Progenitor cell of endocrine pancreas (in vitro differentiated cells): ENCODE measurements around the gene COL20A1. TPM values are rescaled to one million over a fixed set of nuclear protein-coding genes. Genes with fewer than 3 reads are reported as not detected.

Source experiments
- DNase-seq: peaks from one replicate; pipeline ENCODE4 v3.0.0; 2021; ENCODE audit warnings: low spot score; ENCODE audit not compliant: unreplicated experiment
- H3K27ac Mint-ChIP-seq: 2 replicates; pipeline ENCODE4 v1.8.0; 2021; ENCODE audit warnings: mild to moderate bottlenecking, moderate library complexity, mixed read lengths
- H3K27me3 Mint-ChIP-seq: 2 replicates; pipeline ENCODE4 v1.8.0; 2021; ENCODE audit warnings: mixed read lengths
- H3K36me3 Mint-ChIP-seq: 2 replicates; pipeline ENCODE4 v1.8.0; 2022; ENCODE audit warnings: mixed read lengths; ENCODE audit not compliant: insufficient read depth
- H3K4me1 Mint-ChIP-seq: 2 replicates; pipeline ENCODE4 v1.8.0; 2021; ENCODE audit warnings: low read depth, mixed read lengths
- H3K4me3 Mint-ChIP-seq: 2 replicates; pipeline ENCODE4 v1.8.0; 2021; ENCODE audit warnings: low read depth, mild to moderate bottlenecking, moderate library complexity, mixed read lengths
- H3K9me3 Mint-ChIP-seq: 2 replicates; pipeline ENCODE4 v1.8.0; 2021; ENCODE audit warnings: low read depth, mixed read lengths
- total RNA-seq: library from RNA; stranded (reverse); gene quantifications from 2 replicates; pipeline ENCODE4 v1.2.1, GENCODE V29; 2021
- TF ChIP-seq, protein P1 (sequence below): fragments of 200-600 bp; sonication (generic); IDR thresholded peaks from one replicate; pipeline ENCODE4 v1.5.0; 2021; ENCODE audit warnings: antibody characterized with exemption, mild to moderate bottlenecking; ENCODE audit not compliant: unreplicated experiment

Gene COL20A1
- total RNA-seq, 1 donor from 2014 or later: 0.24 TPM

DNA sequence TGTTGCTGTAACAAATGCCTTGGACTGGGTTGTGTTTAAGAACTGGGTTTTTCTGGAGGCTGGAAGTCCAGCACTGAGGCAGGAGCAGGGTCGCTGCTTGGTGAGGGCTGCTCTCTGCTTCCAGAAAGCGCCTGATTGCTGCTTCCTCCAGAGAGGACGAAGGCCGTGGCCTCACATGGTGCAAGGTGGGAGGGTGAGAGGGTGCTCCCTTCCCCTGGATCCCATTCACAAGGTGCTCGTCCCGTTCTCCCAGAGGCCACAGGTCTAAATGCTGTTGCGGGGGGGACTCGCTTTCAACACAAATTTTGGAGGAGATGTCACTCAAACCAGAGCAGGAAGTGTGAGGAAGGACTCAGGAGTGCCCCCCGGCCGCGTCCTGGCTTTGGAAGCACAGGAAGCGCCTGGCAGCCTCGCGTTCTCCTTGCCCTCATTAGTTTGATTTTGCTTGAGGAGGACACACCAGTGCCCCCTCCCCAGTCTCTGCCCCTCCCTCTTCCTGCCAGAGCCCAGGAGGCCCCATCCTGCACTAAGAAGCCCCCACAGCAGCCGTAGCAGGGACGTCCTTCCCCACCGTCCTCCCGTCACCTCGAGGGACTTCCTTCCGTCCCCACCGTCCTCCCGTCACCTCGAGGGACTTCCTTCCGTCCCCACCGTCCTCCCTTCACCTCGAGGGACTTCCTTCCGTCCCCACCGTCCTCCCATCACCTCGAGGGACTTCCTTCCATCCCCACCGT, 31.0 kb upstream of the COL20A1 start:
- no peak for DNase-seq
- H3K4me3 Mint-ChIP-seq: no peak overlapping the region
- no peak overlapping the region for H3K27ac Mint-ChIP-seq
- peaks cover 22% of the 10 kb centered on the region for H3K27me3 Mint-ChIP-seq
- peaks cover 6% of the 10 kb centered on the region for H3K4me1 Mint-ChIP-seq
- no peaks in the 10 kb centered on the region for H3K36me3 Mint-ChIP-seq
- no peaks in the 10 kb centered on the region for H3K9me3 Mint-ChIP-seq
- TF ChIP-seq, protein P1, sequence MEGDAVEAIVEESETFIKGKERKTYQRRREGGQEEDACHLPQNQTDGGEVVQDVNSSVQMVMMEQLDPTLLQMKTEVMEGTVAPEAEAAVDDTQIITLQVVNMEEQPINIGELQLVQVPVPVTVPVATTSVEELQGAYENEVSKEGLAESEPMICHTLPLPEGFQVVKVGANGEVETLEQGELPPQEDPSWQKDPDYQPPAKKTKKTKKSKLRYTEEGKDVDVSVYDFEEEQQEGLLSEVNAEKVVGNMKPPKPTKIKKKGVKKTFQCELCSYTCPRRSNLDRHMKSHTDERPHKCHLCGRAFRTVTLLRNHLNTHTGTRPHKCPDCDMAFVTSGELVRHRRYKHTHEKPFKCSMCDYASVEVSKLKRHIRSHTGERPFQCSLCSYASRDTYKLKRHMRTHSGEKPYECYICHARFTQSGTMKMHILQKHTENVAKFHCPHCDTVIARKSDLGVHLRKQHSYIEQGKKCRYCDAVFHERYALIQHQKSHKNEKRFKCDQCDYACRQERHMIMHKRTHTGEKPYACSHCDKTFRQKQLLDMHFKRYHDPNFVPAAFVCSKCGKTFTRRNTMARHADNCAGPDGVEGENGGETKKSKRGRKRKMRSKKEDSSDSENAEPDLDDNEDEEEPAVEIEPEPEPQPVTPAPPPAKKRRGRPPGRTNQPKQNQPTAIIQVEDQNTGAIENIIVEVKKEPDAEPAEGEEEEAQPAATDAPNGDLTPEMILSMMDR: no peak

DNA sequence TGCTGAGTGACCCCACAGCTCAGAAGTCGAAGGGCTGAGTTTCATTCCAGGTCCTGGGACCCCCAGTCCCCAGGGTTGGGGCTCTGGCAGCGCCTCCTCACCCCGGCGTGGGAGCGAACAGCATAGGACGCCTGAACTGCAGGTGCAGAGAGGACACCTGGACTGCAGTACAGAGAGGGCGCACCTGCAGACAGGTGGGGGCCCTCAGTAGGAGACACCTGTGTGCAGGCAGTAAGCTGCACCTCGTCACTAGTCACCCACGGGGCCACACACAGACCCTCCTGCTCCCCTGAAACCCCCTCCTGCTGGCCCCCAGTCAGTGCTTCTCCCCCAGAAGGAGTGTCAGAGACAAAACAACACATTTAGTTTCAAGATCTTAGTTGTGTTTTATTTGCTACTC, 30.1 kb upstream of the COL20A1 start:
- no peaks in the 10 kb centered on the region for H3K36me3 Mint-ChIP-seq

DNA sequence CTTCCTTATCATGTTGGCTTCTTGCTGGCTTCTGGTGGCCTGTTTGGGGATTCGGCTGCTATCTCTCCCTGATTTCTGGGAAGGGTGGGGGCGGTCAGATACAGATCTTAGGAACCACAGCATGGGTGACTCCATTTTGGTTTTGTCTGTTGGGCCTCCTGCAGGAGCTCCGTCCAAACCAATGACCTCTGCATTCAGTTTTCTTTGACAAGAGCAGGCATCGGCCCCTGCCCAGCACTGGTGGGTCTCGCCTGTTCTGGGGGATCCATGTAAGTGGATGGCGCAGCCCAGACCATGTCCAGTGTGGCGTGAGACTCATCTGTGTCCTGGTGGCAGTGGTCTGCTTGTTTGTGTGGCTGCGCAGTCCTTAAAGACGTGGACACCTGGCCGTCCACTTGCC, 29.0 kb upstream of the COL20A1 start:
- Mint-ChIP-seq H3K36me3 (no peaks in the 10 kb centered on the region), H3K27ac (no peak overlapping the region)
- no peak for DNase-seq

More for the DNA sequence above, 30.1 kb upstream of the COL20A1 start:
- DNase-seq: no peak
- peaks cover 6% of the 10 kb centered on the region for H3K4me1 Mint-ChIP-seq
- H3K27ac Mint-ChIP-seq: peak overlapping the region; percentile 31
- TF ChIP-seq, protein P1: no peak
- H3K4me3 Mint-ChIP-seq: no peak overlapping the region
- H3K27me3 Mint-ChIP-seq: peaks cover 18% of the 10 kb centered on the region
- H3K9me3 Mint-ChIP-seq: no peaks in the 10 kb centered on the region

DNA sequence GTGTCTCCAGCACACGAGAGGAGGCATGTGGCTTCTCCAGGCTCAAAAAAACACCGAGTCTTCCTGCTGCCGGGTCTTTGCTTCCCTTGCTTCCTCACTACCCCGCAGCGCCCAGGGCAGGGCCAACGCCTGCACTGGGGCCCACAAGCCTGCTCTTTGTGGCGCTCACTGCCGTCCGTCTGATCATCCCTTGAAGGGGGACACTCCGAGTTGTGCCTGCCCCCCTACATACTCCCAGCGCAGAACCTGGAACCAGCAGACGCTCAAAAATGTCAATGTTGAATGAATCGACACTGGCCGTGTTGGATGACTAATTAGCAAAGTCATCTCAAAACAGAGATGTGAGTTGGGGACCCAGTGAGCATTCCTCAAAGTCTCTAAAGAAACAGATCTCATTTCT, 28.5 kb upstream of the COL20A1 start:
- Mint-ChIP-seq H3K27me3 (peaks cover 10% of the 10 kb centered on the region), H3K9me3 (no peaks in the 10 kb centered on the region), H3K4me3 (no peak overlapping the region), H3K4me1 (peaks cover 6% of the 10 kb centered on the region), H3K36me3 (no peaks in the 10 kb centered on the region), H3K27ac (no peak overlapping the region)
- TF ChIP-seq, protein P1: no peak
- DNase-seq: no peak

More for the DNA sequence above, 29.0 kb upstream of the COL20A1 start:
- Mint-ChIP-seq H3K4me1 (peaks cover 6% of the 10 kb centered on the region), H3K27me3 (peaks cover 12% of the 10 kb centered on the region), H3K9me3 (no peaks in the 10 kb centered on the region), H3K4me3 (no peak overlapping the region)
- TF ChIP-seq, protein P1: no peak

DNA sequence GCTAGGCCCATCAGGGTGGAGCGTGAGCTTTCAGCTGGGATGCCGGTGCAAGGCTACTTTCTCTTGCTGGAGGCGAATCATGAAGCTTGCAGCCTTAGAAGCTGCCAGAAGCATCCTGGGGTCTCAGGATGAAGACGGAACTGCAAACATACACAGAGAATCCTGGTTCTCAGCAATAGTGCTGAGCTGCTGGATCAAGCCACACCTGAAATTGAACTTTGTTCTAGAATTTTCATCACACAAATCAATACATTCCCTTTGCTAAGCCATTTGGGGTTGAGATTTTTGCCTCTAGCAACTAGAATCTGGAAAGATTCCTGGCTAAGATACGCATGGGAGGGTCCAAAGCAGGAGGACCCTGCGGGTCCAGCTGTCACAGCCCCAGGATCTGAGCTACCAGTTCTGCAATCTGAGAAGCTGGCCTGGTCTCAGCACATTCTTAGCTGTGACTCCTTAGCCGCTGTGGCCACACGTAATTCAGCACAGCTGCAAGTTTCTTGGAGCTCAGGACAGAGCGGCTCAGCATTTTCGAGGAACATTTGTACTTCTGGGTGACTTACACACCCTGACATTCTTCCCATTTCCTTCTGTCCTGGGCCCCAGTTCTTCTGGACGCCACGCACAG, 27.0 kb upstream of the COL20A1 start:
- H3K27me3 Mint-ChIP-seq: peaks cover 10% of the 10 kb centered on the region
- H3K4me3 Mint-ChIP-seq: no peak overlapping the region
- H3K27ac Mint-ChIP-seq: no peak overlapping the region
- H3K4me1 Mint-ChIP-seq: peaks cover 6% of the 10 kb centered on the region
- H3K9me3 Mint-ChIP-seq: no peaks in the 10 kb centered on the region
- no peaks in the 10 kb centered on the region for H3K36me3 Mint-ChIP-seq
- DNase-seq: no peak
- TF ChIP-seq, protein P1: no peak
